GM23338 (cell line): ENCODE results near the gene HMGN4. TPM values are rescaled to one million over a fixed set of nuclear protein-coding genes. Genes with fewer than 3 reads are reported as not detected.
A peak's percentile ranks its signal among the peaks of the same experiment; 100 is the strongest.

Source experiments
- ATAC-seq: fragments of 200-7000 bp; cut with Tn5 transposase; 3 replicates; pipeline ENCODE4 v1.9.1; 2020
- DNase-seq: peaks from one replicate; pipeline ENCODE4 v3.0.0-alpha.2; 2015; ENCODE audit warnings: low spot score
- H2AFZ ChIP-seq: fragments of 200-600 bp; sonication (generic); 2 replicates; pipeline ENCODE4 v1.8.0; 2016; ENCODE audit warnings: antibody characterized with exemption, mild to moderate bottlenecking, moderate library complexity
- H3F3A ChIP-seq: fragments of 200-600 bp; sonication (generic); replicated peaks from 2 replicates; pipeline ENCODE4 v1.8.0; 2017; ENCODE audit warnings: antibody characterized with exemption, mixed run types, low read depth
- H3K27ac ChIP-seq: fragments of 200-600 bp; sonication (generic); 2 replicates; pipeline ENCODE4 v1.6.1; 2016; ENCODE audit warnings: low read depth
- H3K27me3 ChIP-seq: fragments of 200-600 bp; sonication (generic); 2 replicates; pipeline ENCODE4 v1.8.0; 2016; ENCODE audit warnings: mild to moderate bottlenecking, mixed run types, moderate library complexity; ENCODE audit not compliant: insufficient read depth
- H3K36me3 ChIP-seq: fragments of 200-600 bp; sonication (generic); 2 replicates; pipeline ENCODE4 v1.8.0; 2016; ENCODE audit warnings: mild to moderate bottlenecking; ENCODE audit not compliant: insufficient read depth
- H3K4me1 ChIP-seq: fragments of 200-600 bp; sonication (generic); 2 replicates; pipeline ENCODE4 v1.8.0; 2016; ENCODE audit warnings: mild to moderate bottlenecking, moderate library complexity; ENCODE audit not compliant: insufficient read depth
- H3K4me2 ChIP-seq: fragments of 200-600 bp; sonication (generic); 2 replicates; pipeline ENCODE4 v1.7.1; 2017; ENCODE audit warnings: mixed run types
- H3K4me3 ChIP-seq: fragments of 200-600 bp; sonication (generic); 2 replicates; pipeline ENCODE4 v1.6.1; 2016; ENCODE audit warnings: mixed run types
- H3K79me2 ChIP-seq: fragments of 200-600 bp; sonication (generic); replicated peaks from 2 replicates; pipeline ENCODE4 v1.8.0; 2017; ENCODE audit warnings: mild to moderate bottlenecking; ENCODE audit not compliant: insufficient read depth
- H3K9me2 ChIP-seq: fragments of 200-600 bp; sonication (generic); 2 replicates; pipeline ENCODE4 v1.8.0; 2017; ENCODE audit not compliant: insufficient read depth
- H4K20me1 ChIP-seq: fragments of 200-600 bp; sonication (generic); replicated peaks from 2 replicates; pipeline ENCODE4 v1.8.0; 2017; ENCODE audit warnings: mild to moderate bottlenecking; ENCODE audit not compliant: insufficient read depth
- H3K27ac Mint-ChIP-seq: 2 replicates; pipeline ENCODE4 v1.8.0; 2020; ENCODE audit warnings: inconsistent platforms, mild to moderate bottlenecking, moderate library complexity, mixed read lengths
- H3K27me3 Mint-ChIP-seq: 3 replicates; pipeline ENCODE4 v1.8.0; 2022; ENCODE audit warnings: low read depth, mild to moderate bottlenecking, moderate library complexity, mixed read lengths, inconsistent platforms; ENCODE audit not compliant: insufficient read depth, poor library complexity
- H3K36me3 Mint-ChIP-seq: 3 replicates; pipeline ENCODE4 v1.8.0; 2021; ENCODE audit warnings: low read depth, mild to moderate bottlenecking, inconsistent platforms, moderate library complexity, mixed read lengths
- H3K4me1 Mint-ChIP-seq: 3 replicates; pipeline ENCODE4 v1.8.0; 2020; ENCODE audit warnings: mild to moderate bottlenecking, inconsistent platforms, mixed read lengths
- H3K4me3 Mint-ChIP-seq: 3 replicates; pipeline ENCODE4 v1.8.0; 2021; ENCODE audit warnings: moderate library complexity, mild to moderate bottlenecking, inconsistent platforms, mixed read lengths
- H3K9me3 Mint-ChIP-seq: 3 replicates; pipeline ENCODE4 v1.8.0; 2020; ENCODE audit warnings: moderate library complexity, mild to moderate bottlenecking, inconsistent platforms, mixed read lengths
- CTCF ChIP-seq, 2 experiments: fragments of 200-600 bp in 1 of 2; sonication (generic) in 1 of 2; conservative IDR thresholded peaks; 2 replicates each; pipeline versions ENCODE4 v1.5.1 to v1.6.1; 2016 to 2017; ENCODE audit warnings: antibody characterized with exemption in 2 of 2, low read depth in 2 of 2, mild to moderate bottlenecking in 2 of 2, moderate library complexity in 1 of 2
- JUNB ChIP-seq: IDR thresholded peaks from one replicate; pipeline ENCODE4 v1.6.1; 2016; ENCODE audit warnings: antibody characterized with exemption; ENCODE audit not compliant: unreplicated experiment
- POLR2AphosphoS5 ChIP-seq: IDR thresholded peaks from 2 replicates; pipeline ENCODE4 v1.6.1; 2016; ENCODE audit warnings: antibody characterized with exemption, low read depth
- ZNF462 ChIP-seq: fragments of 250-450 bp; sonication (Bioruptor Pico); IDR thresholded peaks from 2 replicates; pipeline ENCODE4 v1.5.0; 2020; ENCODE audit warnings: mild to moderate bottlenecking, moderate library complexity
- polyA plus RNA-seq: library from polyadenylated mRNA; unstranded; fragments of >200 nt; fragmentation: Nextera tagmentation; extraction: Ambion mirVana; gene quantifications from 2 replicates; pipeline ENCODE4 v1.2.1, GENCODE V29; 2016
- total RNA-seq: library from RNA; depleted of rRNA; stranded (reverse); fragments of >200 nt; shearing (Covaris generic); gene quantifications from 2 replicates; pipeline ENCODE4 v1.2.3, GENCODE V29; 2014

HMGN4 gene
- total and polyA plus RNA-seq, 2 experiments from 2014 or later: 35.3 to 91.4 TPM

GRCh38 chr6:26541579-26541978 lies 3.4 kb downstream of the HMGN4 start:
- no peak for DNase-seq
- Histone ChIP-seq H3F3A (peaks cover 18% of the 10 kb centered on the region; the same call in 1 of the 2 replicates), H3K79me2 (peaks cover 45% of the 10 kb centered on the region), H3K4me2 (no peak overlapping the region), H3K27me3 (no peaks in the 10 kb centered on the region), H3K4me1 (peaks cover 13% of the 10 kb centered on the region), H3K27ac (no peak overlapping the region), H3K36me3 (peaks cover 3% of the 10 kb centered on the region; the same call in 1 of the 2 replicates), H4K20me1 (no peaks in the 10 kb centered on the region; the same call in 1 of the 2 replicates), H2AFZ (no peak overlapping the region), H3K4me3 (no peak overlapping the region), H3K9me2 (no peaks in the 10 kb centered on the region)
- TF ChIP-seq JUNB (no peak), POLR2AphosphoS5 (no peak)
- Mint-ChIP-seq H3K9me3 (peaks cover 9% of the 10 kb centered on the region; the same call in 2 of the 3 replicates), H3K27ac (no peak overlapping the region), H3K4me3 (no peak overlapping the region), H3K4me1 (peaks cover 17% of the 10 kb centered on the region), H3K36me3 (peaks cover 28% of the 10 kb centered on the region), H3K27me3 (peaks cover 19% of the 10 kb centered on the region)
- no peak for ATAC-seq

GRCh38 chr6:26543953-26544352 lies 5.8 kb downstream of the HMGN4 start:
- Histone ChIP-seq H3F3A (peaks cover 7% of the 10 kb centered on the region; the same call in 1 of the 2 replicates), H3K27me3 (no peaks in the 10 kb centered on the region), H3K36me3 (peaks cover 3% of the 10 kb centered on the region; the same call in 1 of the 2 replicates), H3K4me2 (no peak overlapping the region), H3K27ac (no peak overlapping the region), H3K79me2 (peaks cover 42% of the 10 kb centered on the region), H3K4me1 (peaks cover 11% of the 10 kb centered on the region), H3K4me3 (no peak overlapping the region), H4K20me1 (no peaks in the 10 kb centered on the region; the same call in 1 of the 2 replicates), H2AFZ (no peak overlapping the region), H3K9me2 (no peaks in the 10 kb centered on the region)
- TF ChIP-seq POLR2AphosphoS5 (no peak), ZNF462 (CRISPR knock-in tag) (no peak), CTCF (conservative IDR thresholded peaks at IDR 0.05; ENCODE audit: low read depth in 2 of 2) (peak; percentile 21 to 41; a peak in 3 of 4 replicates)
- peaks cover 4% of the 10 kb centered on the region for H3K27me3 Mint-ChIP-seq
- ATAC-seq (peak; percentile 67), DNase-seq (no peak)
- no peak overlapping the region for H3K4me3 Mint-ChIP-seq
- no peak overlapping the region for H3K27ac Mint-ChIP-seq
- H3K9me3 Mint-ChIP-seq: no peaks in the 10 kb centered on the region
- H3K4me1 Mint-ChIP-seq: peaks cover 15% of the 10 kb centered on the region
- H3K36me3 Mint-ChIP-seq: peaks cover 24% of the 10 kb centered on the region
